SK-N-SH treated with all-trans-retinoic acid at 6 μM for 48 hours (cell line): ENCODE measurements around the gene RECQL5.

Experiments
- ATAC-seq: fragments of 200-7000 bp; cut with Tn5 transposase; 3 replicates; pipeline ENCODE4 v1.9.1; 2020; ENCODE audit warnings: mild to moderate bottlenecking, moderate library complexity
- ARNTL ChIP-seq: fragments of 450-650 bp; formaldehyde crosslinking; IDR thresholded peaks from 2 replicates; pipeline ENCODE4 v1.5.0; 2020; ENCODE audit warnings: low read depth, mild to moderate bottlenecking, moderate library complexity, borderline replicate concordance
- BACH2 ChIP-seq: fragments of 250-450 bp; sonication (Bioruptor Pico); IDR thresholded peaks from 2 replicates; pipeline ENCODE4 v1.9.0; 2021; ENCODE audit warnings: mild to moderate bottlenecking, borderline replicate concordance
- CREB5 ChIP-seq: fragments of 250-450 bp; sonication (Bioruptor Pico); IDR thresholded peaks from 2 replicates; pipeline ENCODE4 v1.5.1; 2020; ENCODE audit warnings: low read depth, mild to moderate bottlenecking, moderate library complexity
- CSDC2 ChIP-seq: fragments of 250-450 bp; sonication (Bioruptor Pico); IDR thresholded peaks from 2 replicates; pipeline ENCODE4 v1.5.0; 2020; ENCODE audit warnings: mild to moderate bottlenecking, moderate library complexity
- CSRNP3 ChIP-seq: fragments of 250-450 bp; sonication (Bioruptor Pico); IDR thresholded peaks from 2 replicates; pipeline ENCODE4 v1.5.1; 2021; ENCODE audit warnings: mild to moderate bottlenecking, moderate library complexity
- ESRRG ChIP-seq: fragments of 250-450 bp; sonication (Bioruptor Pico); IDR thresholded peaks from 2 replicates; pipeline ENCODE4 v1.6.1; 2021; ENCODE audit warnings: mild to moderate bottlenecking
- ISL1 ChIP-seq: fragments of 250-450 bp; sonication (Bioruptor Pico); IDR thresholded peaks from 2 replicates; pipeline ENCODE4 v2.1.2; 2022; ENCODE audit warnings: mild to moderate bottlenecking, moderate library complexity
- OSR1 ChIP-seq: fragments of 250-450 bp; sonication (Bioruptor Pico); IDR thresholded peaks from 2 replicates; pipeline ENCODE4 v1.8.0; 2022; ENCODE audit warnings: moderate library complexity, mild to moderate bottlenecking, inconsistent platforms
- PATZ1 ChIP-seq: fragments of 250-450 bp; sonication (Bioruptor Pico); IDR thresholded peaks from 2 replicates; pipeline ENCODE4 v1.8.0; 2020; ENCODE audit warnings: mild to moderate bottlenecking, moderate library complexity, borderline replicate concordance
- POU6F1 ChIP-seq: fragments of 250-450 bp; sonication (Bioruptor Pico); IDR thresholded peaks from 2 replicates; pipeline ENCODE4 v1.8.0; 2021; ENCODE audit warnings: low read depth, mild to moderate bottlenecking, moderate library complexity, borderline replicate concordance
- PPARA ChIP-seq: fragments of 250-450 bp; sonication (Bioruptor Pico); IDR thresholded peaks from 2 replicates; pipeline ENCODE4 v1.5.0; 2020; ENCODE audit warnings: mild to moderate bottlenecking, borderline replicate concordance
- RARB ChIP-seq: fragments of 250-450 bp; sonication (Bioruptor Pico); IDR thresholded peaks from 2 replicates; pipeline ENCODE4 v1.8.0; 2021; ENCODE audit warnings: mild to moderate bottlenecking, moderate library complexity
- TCF4 ChIP-seq: fragments of 250-450 bp; sonication (Bioruptor Pico); IDR thresholded peaks from 2 replicates; pipeline ENCODE4 v1.8.0; 2021; ENCODE audit warnings: mild to moderate bottlenecking, moderate library complexity, borderline replicate concordance
- TOX ChIP-seq: fragments of 250-450 bp; sonication (Bioruptor Pico); IDR thresholded peaks from 2 replicates; pipeline ENCODE4 v1.8.0; 2021; ENCODE audit warnings: mild to moderate bottlenecking, moderate library complexity, borderline replicate concordance
- TSHZ2 ChIP-seq: fragments of 250-450 bp; sonication (Bioruptor Pico); IDR thresholded peaks from 2 replicates; pipeline ENCODE4 v1.5.0; 2020; ENCODE audit warnings: mild to moderate bottlenecking, moderate library complexity
- ZC3H10 ChIP-seq: fragments of 250-450 bp; sonication (Bioruptor Pico); IDR thresholded peaks from 2 replicates; pipeline ENCODE4 v1.5.1; 2021; ENCODE audit warnings: mild to moderate bottlenecking, moderate library complexity
- ZNF565 ChIP-seq: fragments of 450-650 bp; formaldehyde crosslinking; conservative IDR thresholded peaks from 2 replicates; pipeline ENCODE4 v1.5.0; 2020; ENCODE audit warnings: low read depth, mild to moderate bottlenecking, moderate library complexity
- ZNF70 ChIP-seq: fragments of 450-650 bp; formaldehyde crosslinking; IDR thresholded peaks from 2 replicates; pipeline ENCODE4 v1.5.0; 2020; ENCODE audit warnings: mild to moderate bottlenecking, moderate library complexity
- ZNF8 ChIP-seq: fragments of 450-650 bp; formaldehyde crosslinking; IDR thresholded peaks from 2 replicates; pipeline ENCODE4 v1.5.0; 2020; ENCODE audit warnings: mild to moderate bottlenecking, moderate library complexity

Gene RECQL5

GRCh38 chr17:75689441-75689873, 22.5 kb upstream of the RECQL5 start:
- TF ChIP-seq TOX (CRISPR knock-in tag) (no peak), CREB5 (CRISPR knock-in tag) (no peak), PATZ1 (CRISPR knock-in tag) (no peak), POU6F1 (no peak), PPARA (CRISPR knock-in tag) (no peak), TSHZ2 (CRISPR knock-in tag) (no peak), ZC3H10 (no peak), ZNF8 (no peak), ARNTL (CRISPR knock-in tag) (no peak), TCF4 (CRISPR knock-in tag) (no peak), RARB (CRISPR knock-in tag) (no peak), CSDC2 (CRISPR knock-in tag) (no peak), ISL1 (CRISPR knock-in tag) (no peak), BACH2 (CRISPR knock-in tag) (no peak), CSRNP3 (CRISPR knock-in tag) (no peak), ZNF70 (CRISPR knock-in tag) (no peak), ESRRG (no peak)
- no peak for ATAC-seq

- no peak for ATAC-seq
- TF ChIP-seq TCF4 (CRISPR knock-in tag) (no peak), ZC3H10 (no peak), BACH2 (CRISPR knock-in tag) (no peak), ZNF70 (CRISPR knock-in tag) (no peak), PATZ1 (CRISPR knock-in tag) (no peak), ESRRG (no peak)
Observed at GRCh38 chr17:75688209-75688825, 21.4 kb upstream of the RECQL5 start.

- ATAC-seq = no peak
- TF ChIP-seq ARNTL (CRISPR knock-in tag) (no peak), TOX (CRISPR knock-in tag) (no peak), OSR1 (CRISPR knock-in tag) (no peak), CREB5 (CRISPR knock-in tag) (no peak), ZNF565 (CRISPR knock-in tag) (no peak), TSHZ2 (CRISPR knock-in tag) (no peak), ESRRG (no peak)
Observed at GRCh38 chr17:75685499-75685898, 18.5 kb upstream of the RECQL5 start.
